Ovary (tissue), 3 donors: ENCODE measurements around the gene PPP1R1C.

Source experiments
- CTCF ChIP-seq, 3 donors: fragments of 450-650 bp in 2 of 3; fragments of 200-600 bp in 1 of 3; IDR thresholded peaks; one replicate each; pipeline versions ENCODE4 v1.5.1 to v1.8.0; 2016 to 2022; ENCODE audit warnings: antibody characterized with exemption in 3 of 3, mild to moderate bottlenecking in 1 of 3
- EP300 ChIP-seq: sonication (generic); formaldehyde crosslinking; IDR thresholded peaks from one replicate; pipeline ENCODE4 v1.6.1; 2017; ENCODE audit warnings: antibody characterized with exemption
- POLR2A ChIP-seq: fragments of 450-650 bp; IDR thresholded peaks from one replicate; pipeline ENCODE4 v1.6.1; 2017; ENCODE audit warnings: antibody characterized with exemption, mild to moderate bottlenecking, moderate library complexity
- donor health status: DM: no; HTN: no; CAD: no.

- TF ChIP-seq CTCF (IDR thresholded peaks at IDR 0.05) (no peak), EP300 (no peak), POLR2A (no peak)
Observed at GRCh38 chr2:182080493-182080892, 94.8 kb downstream of the PPP1R1C start.
